ENCODE results near the gene CDC25C.
"Not testable (repeated sequence)": the region's sequence is repeated elsewhere in the genome, so short reads cannot be mapped to it uniquely, and the experiment has no call there.

Gene CDC25C

DNA sequence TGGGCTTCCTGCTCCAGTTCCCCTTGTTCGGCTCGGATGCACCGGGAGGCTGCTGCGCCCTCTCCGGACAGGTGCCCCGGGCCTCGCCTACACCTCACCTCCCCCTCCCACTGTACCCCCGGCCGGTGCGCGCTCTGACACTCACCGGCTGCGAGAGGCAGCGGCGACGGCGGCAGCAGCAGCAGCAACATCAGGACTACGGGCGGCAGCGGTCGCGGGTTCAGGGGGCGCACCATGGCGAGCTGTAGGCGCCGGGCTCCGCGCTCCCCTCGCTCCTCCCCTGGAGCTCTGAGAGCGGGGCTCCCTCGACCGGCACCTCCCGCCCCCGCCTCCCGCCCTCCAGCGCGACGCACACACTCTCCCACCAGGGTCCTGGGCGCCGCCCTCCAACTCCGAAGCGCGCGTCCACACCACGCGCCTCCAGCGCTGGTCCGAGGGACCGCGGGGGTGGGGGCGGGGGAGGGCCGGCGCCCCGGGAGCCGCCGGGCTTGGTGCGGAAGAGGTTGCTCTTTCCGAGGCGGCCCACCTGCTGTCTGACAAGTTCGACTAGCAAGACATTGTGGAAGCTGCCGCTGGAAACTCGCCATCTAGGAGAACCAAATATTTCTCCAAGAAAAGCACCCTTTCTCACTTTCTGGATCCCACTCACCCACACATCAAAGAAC, 57.3 kb downstream of the CDC25C start, which contains the start of gene GFRA3:
GFRA3 (minus strand) TSS at position 433 of the 665 bp plus-strand sequence; CDS start at position 236, 197 bp downstream.
- DNase-seq = no peak

DNA sequence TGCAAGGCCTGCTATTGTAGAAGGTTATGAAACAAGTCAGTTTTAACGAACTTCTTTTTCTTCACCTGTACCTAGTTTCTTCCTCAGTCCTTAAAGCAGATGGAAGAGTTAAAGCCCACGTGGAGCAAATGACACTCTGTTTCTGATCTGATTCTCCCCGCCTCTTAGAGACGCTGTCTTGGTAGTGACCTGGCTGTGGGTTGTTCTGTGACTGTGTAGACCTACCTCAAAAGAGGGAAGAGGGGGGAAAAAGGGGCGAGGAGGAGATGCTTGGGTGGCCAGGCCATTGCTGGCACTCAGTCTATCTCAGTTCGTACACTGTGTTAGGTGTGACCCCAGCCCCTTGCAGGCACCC, 57.8 kb downstream of the CDC25C start:
- no peak for DNase-seq

DNA sequence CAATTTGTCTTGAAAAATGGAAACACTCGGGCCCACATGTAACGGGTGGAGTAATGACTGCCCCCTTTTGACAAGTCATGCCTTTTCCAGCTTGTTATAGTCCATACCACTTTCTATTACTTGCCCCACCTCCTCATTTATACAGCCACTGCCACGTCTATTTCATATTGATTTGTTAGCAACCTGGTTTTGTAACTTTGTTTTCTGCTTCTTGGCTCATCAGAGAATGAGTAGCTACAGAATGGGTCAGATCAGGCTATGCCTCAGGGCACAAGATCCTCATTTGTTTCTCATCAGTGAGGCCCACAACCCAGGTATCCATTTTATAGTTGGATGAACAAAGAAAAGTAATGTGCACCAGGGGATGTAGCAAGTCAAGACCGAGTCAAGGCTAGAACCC, 58.9 kb downstream of the CDC25C start:
- no peak for DNase-seq

DNA sequence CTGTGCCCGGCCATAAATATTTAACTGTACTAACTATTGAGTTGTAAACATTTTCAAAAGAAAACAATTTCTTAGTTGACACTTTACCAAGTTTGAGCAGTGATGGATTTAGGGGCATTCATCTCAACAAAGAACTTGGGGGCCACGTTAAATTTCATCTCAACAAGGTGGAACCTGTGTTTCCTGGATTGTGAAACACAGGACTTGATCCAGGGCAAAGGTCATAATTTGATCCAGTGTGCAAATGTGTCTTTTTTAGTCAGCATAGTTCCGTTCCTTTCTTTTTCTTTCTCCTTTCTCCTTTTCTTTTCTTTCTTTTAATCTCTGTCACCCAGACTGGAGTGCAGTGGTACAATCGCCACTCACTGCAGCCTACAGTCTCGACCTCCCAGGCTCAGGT, 60.3 kb downstream of the CDC25C start:
- no peak for DNase-seq

DNA sequence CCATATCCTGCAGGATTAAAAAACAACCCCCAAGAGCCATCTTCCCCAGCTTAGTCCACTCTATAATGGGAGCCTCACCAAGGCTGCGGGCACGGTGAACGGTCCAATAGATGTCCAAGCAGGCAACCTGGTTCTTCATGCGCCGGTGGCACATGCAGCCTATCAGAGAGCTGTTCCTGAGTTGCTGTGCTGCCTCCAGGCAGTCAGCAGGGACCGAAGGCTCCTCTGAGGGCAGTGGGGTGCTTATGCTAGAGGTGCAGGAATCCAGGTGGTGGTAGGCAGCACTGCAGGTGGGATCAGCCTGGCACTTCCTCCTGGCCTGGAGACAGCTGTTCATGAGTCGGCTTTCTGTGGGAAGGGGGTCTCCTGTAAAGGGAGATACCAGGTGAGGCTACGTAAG, 67.4 kb downstream of the CDC25C start:
- DNase-seq = no peak

DNA sequence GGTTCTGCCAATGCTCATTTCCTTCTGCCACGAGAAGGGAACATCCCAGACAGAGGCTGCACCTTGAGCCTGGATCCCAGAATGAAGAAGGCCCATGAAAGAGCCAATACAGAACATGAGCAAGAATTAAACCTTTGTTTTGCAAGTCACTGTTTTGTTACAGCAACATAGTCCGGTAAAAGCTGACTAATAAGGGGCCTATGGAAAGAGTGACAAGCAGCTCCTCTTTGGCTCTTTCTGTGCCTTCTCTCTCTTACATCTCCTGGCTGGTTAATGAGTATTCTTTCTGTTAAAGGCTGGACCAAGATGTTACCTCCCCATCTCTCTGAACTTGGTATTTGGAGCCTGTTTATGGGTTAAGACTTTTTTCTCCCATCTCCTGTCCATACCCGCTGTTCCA, 68.0 kb downstream of the CDC25C start:
- DNase-seq = no peak

DNA sequence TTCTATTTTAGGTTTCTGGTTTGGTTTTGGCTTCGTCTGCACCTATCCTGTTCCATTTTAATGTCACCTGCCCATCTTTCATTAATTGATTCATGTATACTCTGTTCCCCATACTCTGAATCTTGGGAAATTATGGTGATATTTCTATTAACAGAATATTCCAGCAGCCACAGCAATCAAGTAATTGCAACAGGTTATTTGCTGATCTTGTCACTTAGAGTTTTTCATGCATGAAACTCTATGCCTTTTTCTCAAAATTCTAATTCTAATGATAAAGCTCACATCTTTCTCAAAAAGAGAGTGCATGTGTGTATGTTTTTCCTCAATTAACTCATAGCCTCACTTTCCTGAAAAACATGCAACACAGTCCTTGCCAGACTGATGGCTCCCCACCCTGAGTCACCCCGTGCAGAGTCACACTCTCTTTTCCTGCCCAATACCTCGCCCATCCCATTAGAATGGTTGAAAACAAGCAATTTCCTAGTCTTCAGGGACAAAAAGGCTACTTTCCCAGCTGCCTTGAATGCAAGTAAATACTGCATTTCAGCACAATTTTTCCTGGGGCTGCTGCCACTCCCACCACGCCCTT, 72.8 kb downstream of the CDC25C start:
- no peak for DNase-seq

DNA sequence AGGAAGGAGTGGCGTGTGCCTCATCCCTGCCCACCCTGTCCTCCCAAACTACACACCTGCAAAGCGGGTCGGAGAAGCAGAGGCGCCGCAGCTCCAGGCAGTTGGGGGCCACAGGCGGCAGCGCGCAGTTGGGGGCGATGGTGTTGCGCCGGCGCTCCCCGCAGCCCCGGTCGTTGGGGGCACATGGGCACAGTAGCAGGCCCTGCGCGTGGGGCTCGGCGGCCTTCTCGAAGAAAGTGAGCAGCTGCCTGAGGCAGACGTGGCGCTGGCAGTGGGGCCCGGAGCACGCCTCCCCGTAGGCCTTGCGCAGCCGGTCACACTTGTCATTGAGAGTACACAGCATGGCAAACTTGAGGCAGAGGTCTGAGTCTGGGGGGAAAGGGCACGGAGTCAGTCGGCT, 74.0 kb downstream of the CDC25C start:
- DNase-seq = no peak

DNA sequence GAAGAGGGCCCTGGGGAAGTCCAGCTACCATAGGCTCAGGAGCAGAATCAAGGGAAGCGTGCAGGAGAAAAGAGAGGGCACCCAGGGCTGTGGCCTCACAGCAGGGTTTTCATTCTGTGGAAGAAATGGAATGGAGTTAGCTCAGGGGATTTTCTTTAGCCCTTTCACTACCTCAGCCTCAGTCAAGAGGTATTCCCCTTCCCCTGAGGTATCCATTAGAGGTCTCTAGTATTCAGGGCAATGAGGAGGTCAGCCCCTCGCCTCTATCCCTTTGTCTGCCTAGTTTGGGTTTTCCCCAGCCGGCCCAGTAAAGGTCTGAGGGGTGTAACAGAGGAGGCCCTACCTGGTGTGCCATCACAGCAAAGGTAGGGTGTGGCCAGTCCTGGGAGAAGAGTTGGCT, 78.7 kb downstream of the CDC25C start:
- no peak for DNase-seq

DNA sequence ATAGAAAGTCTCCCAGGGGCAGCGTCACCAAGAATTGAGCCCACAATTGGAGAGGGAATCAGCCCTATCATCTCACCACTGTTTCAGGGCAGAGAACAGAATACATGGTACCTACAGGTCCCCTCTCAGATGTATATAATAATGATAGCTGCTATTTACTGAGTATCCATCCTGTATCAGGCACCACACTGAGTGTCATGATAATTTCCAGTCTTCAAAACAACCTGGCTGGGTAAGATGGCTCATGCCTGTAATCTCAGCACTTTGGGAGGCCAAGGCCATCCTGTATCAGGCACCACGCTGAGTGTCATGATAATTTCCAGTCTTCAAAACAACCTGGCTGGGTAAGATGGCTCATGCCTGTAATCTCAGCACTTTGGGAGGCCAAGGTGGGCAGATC, 83.8 kb downstream of the CDC25C start:
- DNase-seq = not testable (repeated sequence)

DNA sequence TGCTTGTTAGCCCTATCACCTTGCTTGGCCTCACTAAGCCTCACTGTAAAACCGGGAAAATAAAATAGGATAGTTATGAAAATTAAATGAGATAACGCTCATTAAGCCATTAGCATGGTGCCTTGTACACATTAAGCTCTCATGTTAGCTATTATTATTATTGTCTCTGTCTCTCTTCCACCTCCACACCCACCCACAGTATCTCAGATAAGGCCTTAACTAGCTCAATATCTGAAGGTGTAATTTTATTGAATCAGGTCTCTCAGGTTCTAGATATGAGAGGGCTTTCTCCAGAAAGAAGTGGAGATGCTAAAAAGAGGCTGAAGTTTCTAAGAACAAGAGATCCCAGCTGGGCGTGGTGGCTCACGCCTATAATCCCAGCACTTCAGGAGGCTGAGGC, 84.8 kb downstream of the CDC25C start:
- DNase-seq = no peak

DNA sequence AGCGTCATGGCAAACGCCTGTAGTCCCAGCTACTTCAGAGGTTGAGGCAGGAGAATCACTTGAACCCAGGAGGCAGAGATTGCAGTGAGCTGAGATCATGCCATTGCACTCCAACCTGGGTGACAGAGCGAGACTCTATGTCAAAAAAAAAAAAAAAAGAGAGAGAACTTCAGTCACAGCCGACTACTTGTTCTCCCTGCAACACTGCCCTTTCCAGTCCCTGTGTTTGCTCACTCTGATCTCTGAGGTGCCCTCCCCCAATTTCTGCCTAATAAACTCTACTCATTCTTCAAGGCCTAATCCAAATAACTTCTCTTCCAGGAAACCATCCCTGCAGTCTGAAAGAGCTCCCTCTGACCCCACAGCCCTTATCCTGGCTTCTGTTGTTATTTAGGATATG, 85.3 kb downstream of the CDC25C start:
- no peak for DNase-seq

DNA sequence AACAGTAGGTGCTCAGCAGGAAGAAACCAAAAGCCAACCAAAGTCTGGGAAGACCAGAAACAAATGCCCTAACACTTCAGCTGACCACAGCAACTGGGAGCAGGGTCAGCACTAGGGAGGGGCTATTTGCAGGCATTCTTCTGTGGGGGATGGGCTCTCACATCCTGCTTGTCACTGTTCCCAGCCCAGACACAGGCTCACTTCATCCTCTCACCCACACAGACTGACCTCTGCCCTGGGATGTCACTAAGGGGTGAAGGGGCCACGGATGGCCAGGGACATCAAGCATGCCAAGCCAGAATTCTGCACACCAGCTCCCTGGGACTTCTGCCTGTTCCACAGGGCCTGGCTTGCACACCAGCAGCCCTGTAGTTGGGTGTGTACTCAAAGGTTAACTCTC, 85.9 kb downstream of the CDC25C start:
- DNase-seq = no peak

DNA sequence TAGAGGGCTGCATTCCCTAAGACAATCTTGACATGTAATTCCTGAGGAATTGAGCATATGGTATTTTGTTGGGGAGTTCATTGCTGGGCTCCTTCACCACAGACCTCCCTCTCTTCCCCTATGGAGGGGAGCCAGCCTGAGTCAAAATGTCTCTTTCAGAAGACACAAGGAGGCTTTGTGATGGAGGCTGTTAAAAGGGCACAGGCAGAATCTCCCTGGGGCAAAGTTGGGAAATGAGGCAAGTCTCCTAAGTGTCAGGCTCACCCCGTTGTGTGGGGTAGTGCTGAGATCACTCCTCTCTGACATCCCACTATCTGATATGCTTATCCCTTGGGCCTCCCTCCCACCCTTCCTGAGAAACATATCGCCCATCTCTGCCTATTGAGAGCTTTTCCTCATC, 87.8 kb downstream of the CDC25C start:
- DNase-seq = no peak

DNA sequence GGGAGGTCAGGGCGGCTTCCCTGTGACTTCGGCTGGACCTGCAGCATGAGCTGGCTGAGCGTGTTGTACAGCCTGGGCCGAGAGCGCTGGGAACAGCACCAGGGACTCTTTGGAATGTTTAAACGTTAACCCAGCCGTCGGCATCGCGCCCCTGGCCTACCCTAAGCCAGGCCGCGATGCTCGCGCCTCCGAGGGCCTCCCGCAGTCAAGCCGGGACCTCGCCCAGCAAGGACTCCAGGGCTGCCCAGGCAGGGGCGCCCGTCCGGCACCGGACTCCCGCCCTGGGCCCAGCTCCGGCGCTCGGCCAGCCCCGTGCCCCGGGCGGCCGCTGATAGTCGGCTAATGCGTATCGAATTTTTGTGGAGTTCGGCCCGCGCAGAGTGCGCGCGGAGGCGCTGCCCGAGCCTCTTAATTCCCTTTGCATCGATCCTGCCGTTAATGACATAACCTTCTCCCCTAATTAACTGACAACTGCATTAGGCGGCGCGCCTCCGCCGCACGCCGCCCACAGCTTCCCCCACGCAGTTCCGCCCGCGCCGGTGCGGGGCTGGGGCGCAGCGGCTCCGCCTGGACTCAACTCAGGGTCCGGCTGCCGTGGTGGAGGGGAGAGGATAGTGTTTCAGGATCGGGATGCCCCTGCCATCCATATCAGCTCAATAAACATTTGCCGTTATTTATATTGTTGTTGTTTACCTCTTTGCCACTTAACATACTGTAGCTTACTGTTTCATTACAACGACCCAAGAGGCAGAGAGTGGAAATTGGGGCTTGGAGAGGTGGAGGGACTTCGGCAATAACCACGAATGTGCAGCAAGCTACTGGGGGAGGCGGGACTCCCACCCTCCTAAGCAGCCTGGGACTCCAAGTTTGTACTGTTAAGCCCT, 89.7 kb downstream of the CDC25C start:
- no peak for DNase-seq

DNA sequence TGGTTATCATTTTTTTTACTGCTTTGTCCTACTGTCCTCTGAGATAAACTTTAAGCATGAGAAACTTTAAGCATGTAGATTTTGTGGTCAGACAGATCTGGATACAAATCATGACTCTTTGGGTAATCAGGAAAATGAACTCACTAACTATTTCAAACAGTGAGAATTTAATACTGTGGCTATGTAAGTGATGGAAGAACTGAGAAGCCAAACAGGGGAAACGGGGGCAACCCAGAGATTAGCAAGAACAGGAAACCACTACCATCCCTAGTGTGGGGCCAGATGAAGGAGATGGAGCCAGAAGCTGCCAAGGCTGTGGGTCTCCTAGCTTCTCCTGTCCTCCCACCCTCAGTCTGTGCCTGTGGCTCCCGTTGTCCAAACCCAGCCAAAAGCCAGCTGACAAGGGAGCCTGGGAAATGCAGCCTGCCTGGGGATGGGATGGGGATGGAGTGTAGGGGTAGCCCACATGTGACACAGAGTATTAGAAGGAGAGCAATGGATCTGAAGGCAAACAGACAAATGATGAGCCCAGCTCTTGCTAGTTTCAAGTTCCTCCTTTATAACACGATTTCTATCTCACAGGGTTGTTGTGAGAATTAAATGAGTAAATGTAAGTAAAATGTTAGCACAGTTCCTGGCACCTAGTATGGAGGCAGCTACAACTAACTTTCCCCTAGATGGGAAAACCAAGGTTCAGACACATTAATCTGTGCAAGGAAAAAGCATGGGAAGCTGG, 90.8 kb downstream of the CDC25C start:
- no peak for DNase-seq

DNA sequence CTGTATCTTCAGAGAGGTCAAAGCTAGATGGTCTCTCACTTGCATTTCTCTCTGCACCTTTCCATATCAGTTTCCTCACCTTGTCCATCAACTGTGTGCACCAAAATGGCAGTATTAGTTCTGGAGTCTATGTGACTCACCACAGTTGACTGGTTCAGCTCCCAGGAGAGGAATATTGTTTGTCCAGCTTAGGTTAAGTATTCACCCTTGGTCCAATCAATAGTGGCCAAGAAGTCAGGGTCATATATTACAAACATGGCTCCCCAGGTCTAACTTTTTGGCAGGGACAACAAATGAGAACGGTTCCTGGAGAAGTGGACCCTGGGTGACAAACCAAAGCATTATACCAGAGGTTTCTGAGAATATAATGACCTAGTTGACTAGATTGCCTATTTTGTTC, 93.6 kb downstream of the CDC25C start:
- no peak for DNase-seq

Measured in T-helper 9 cell (primary cell).